ENCODE data around the gene RPL22L1.
"Not testable (repeated sequence)": the region's sequence is repeated elsewhere in the genome, so short reads cannot be mapped to it uniquely, and the experiment has no call there.

The RPL22L1 gene

DNA sequence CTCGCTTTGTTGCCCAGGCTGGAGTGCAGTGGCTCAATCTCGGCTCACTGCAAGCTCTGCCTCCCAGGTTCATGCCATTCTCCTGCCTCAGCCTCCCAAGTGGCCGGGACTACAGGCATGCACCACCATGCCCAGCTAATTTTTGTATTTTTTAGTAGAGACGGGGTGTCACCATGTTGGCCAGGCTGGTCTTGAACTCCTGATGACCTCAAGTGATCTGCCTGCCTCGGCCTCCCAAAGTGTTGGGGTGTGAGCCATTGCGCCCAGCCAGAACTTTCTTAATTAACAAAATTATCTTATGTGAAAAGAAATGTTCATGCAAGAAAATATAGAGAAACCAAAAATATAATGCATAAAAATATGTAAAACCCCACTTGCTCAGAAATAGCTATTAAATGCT is 7.3 kb upstream of the RPL22L1 start:
- DNase-seq = not testable (repeated sequence)

- DNase-seq = no peak
These were observed 6.5 kb upstream of the RPL22L1 start for GRCh38 chr3:170876537-170876936.

DNA sequence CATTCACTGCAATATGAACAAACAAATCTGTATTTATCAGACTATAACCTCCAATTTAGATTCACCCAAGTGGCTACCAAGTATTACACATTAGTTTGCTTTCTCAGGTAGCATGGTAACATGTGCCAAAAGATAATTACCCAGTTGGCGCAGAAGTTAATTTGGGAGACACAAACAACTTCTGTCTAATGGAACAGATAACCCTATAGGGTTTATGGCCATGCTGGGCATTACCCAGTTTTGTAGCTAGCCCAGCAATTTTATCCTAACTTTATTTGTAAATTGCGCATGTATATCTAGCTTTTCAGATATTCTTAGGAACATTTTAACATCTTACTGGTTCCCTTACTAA is 780 bp downstream of the RPL22L1 start:
- DNase-seq = no peak

DNA sequence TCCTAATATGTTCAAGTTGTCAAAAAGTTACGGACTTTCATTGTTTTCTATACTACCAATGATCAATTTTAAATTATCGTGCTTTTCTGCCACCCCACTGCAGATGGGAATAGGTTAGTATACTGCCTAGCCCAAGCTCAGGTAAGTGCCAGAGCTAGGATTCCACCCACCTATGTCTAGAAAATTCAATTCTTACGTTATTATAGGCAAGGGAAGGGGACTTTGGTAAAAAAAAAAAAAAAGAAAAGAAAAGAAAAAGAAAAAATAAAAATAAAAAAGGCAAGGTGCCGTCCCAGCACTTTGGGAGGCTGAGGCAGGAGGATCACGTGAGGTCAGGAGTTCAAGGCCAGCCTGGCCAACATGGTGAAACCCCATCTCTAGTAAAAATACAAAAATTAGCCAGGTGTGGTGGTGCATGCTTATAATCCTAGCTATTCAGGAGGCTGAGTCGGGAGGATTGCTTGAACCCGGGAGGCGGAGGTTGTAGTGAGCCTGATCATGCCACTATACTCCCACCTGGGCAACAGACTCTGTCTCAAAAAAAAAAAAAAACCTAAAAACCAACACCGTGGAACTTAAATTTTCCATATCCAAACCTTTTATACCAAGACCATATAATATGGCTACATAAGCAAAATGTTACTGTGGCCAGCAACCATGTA is 1.3 kb downstream of the RPL22L1 start:
- no peak for DNase-seq

- DNase-seq = no peak
These were observed 2.7 kb downstream of the RPL22L1 start for GRCh38 chr3:170867143-170867937.

DNA sequence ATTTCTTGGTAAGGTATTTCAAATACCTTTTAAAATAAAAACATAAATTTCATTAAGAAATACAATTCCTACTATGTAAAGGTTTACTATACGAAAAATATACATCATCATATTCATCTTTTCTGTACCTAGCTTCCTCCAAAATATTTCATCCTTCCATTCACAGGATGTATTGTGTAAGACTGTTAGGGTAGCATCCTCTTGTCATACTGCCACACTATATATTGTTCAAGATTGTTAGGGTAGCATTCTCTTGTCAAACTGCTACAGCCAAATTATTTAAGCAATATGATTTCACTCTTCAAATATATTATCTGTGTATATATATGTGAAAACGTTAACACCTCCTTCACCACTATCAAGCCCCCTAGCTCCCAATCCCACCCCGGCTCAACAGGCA is 3.5 kb downstream of the RPL22L1 start:
- no peak for DNase-seq

DNA sequence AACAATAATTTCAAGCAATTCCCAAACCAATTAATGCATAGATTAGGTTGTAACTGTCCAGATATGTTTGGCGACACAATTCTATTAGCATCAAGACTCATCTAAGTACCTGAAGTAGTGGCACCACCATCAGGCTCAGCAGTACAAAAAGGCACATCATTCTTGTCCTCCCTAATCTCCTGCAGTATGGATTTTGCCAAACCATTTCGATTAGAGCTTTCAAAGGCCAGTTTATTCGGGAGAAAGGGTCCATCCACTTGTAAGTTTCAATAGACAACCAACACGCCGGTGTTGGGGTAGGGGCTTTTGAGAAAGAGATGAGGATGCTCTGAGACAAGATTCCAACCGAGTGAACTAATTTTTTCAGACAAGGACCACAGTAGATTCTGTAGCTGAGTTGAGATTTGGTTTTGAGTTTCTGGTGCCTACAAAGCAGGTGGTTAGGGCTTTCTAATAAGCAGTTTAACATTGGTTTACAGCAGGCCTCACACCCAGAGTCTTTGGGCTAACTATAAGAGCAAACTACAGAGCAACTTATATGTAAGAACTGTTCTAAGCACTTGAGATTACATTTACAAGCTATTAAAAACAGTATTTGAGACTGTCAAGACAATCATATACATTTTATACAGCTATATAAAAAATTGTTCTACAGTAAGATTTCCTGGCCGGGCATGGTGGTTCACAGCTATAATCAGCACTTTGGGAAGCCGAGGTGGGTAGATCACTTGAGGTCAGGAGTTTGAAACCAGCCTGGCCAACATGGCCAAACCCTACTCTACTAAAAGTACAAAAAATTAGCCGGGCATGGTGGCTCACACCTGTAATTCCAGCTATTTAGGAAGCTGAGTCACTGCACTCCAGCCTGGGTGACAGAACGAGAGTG is 4.5 kb downstream of the RPL22L1 start:
- DNase-seq = no peak

DNA sequence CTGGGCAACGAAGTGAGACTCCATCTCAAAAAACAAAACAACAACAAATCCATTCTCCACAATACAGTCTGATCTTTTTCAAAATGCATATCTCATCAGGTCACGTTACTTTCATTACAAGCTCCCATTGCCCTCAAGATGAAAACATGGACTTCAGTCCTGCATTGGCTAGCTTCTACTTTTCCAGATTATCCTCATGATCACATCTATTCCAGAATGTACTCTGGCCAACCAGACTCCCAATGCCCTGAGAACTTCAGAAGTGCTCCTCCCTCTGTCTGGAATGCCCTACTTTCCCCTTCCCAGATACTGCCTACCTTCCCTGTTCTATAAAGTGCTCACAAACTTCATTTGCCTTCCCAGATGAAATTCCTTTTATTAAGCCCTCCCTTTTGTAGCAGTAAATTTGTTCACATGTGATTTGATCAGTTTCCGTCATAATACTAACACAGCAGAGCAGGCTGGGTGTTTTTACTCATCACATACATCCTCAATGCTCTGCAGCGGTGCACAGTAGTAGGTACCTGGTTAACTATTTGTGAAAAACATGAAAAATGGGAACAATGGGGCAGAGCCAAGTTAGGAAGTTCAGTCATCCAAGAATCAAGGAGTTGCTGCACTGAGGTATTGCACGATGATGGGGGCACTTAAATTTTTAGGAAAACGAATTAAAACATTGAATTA is 5.3 kb downstream of the RPL22L1 start:
- DNase-seq = no peak

- DNase-seq = no peak
These were observed 6.2 kb downstream of the RPL22L1 start for GRCh38 chr3:170863816-170864215.

- no peak for DNase-seq
These were observed 7.2 kb downstream of the RPL22L1 start for GRCh38 chr3:170862618-170863374.

GRCh38 chr3:170858599-170858998 is 11.4 kb downstream of the RPL22L1 start:
- no peak for DNase-seq

- DNase-seq = no peak
These were observed 17.7 kb downstream of the RPL22L1 start for GRCh38 chr3:170852324-170852723.

GRCh38 chr3:170848292-170848917 is 21.6 kb downstream of the RPL22L1 start:
- DNase-seq = no peak

- no peak for DNase-seq
These were observed 25.6 kb downstream of the RPL22L1 start for GRCh38 chr3:170844377-170844776.

- DNase-seq = no peak
These were observed 29.6 kb downstream of the RPL22L1 start for GRCh38 chr3:170840291-170840859.

DNA sequence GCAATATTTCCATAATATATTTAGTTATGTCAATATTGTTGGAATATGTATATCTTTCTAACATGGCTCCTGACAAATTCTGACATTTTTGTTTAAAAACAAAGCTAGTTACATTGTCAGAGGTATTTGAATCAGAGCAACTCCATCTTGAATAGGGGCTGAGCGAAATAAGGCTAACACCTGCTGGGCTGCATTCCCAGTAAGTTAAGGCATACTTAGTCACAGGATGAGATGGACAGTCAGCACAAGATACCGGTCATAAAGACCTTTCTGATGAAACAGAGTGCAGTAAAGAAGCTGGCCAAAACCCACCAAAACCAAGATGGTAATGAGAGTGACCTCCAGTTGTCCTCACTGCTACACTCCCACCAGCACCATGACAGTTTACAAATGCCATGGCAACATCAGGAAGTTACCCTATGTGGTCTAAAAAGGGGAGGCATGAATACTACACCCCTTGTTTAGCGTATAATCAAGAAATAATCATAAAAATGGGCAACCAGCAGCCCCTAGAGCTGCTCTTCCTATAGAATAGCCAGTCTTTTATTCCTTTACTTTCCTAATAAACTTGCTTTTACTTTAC is 30.4 kb downstream of the RPL22L1 start:
- no peak for DNase-seq

DNA sequence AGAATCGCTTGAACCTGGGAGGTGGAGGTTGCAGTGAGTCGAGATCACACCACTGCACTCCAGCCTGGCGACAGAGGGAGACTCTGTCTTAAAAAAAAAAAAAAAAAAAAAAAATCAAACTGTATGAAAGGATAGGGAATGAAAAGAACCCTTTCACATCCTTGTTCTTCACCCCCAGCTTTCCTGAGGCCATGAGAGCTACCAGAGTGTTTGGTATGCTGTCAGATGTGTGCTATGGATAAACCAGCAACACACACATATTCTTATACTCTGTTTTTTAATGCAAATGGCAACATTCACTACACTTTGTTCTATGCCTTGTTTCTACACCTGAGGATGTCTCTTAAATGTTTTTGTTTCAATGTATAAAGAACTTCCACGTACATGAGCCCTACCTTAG is 33.5 kb downstream of the RPL22L1 start:
- no peak for DNase-seq

GRCh38 chr3:170835336-170835735 is 34.7 kb downstream of the RPL22L1 start:
- DNase-seq = no peak

- no peak for DNase-seq
These were observed 39.4 kb downstream of the RPL22L1 start for GRCh38 chr3:170830580-170830979.

DNA sequence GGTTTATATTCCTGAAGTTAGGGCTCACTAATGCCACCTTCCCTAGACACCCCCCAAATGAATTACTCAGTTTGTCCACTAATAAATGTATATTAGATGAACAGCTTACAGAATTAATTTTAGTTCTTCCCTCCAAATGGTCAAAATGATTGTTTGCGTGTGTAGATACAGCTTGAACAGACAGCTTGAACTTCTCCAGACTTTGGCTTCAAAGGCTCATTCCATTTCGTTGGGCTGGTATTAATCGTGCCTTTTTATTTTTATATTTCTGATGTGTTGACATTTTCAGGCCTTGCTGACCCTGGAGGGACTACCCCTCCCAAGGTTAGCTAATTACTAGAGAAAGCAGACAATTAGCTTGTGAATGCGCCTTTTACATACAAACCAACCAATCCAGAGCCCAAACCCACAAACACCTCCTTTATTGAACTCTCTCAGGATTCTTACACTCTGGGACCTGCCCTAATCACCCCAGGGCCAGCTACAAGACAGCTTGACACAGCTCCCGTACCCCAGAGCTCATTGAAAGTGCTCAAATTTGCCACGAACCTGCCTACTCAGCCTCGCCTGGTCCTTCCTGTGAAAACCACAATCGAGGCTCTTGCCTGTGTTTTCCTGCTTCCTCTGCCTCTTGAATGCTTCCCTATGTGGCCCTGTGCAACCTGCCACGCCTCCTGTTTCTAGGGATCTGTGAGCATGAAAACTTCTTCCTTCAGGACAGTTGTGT is 40.3 kb downstream of the RPL22L1 start:
- no peak for DNase-seq
